NCI-H1048 (cell line): ENCODE measurements around the gene SPATA6L.
"Not testable (repeated sequence)": the region's sequence is repeated elsewhere in the genome, so short reads cannot be mapped to it uniquely, and the experiment has no call there.

ENCODE experiments used
- DNase-seq: peaks from one replicate; lab custom pipeline; 2025; lab: John Stamatoyannopoulos, UW

The SPATA6L gene

DNA sequence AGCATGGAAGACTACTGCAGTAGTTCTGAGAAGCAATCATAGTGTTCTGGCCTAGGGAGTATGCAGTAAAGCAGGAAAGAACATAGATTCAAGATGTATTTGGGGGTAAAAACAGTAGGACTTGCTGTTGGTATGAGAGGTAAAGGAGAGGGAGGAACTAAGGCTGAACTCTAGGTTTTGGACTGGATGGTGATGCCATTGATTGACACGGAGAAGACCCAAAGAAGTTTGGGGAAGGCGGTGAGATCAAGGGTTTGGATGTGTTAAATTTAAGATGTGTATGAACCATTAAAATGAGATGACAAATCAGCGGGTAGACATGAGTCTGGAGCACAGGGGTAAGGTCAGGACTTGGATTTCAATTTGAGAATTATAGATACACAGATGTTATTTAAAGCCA lies 11.1 kb upstream of the SPATA6L start:
- DNase-seq, result no peak

DNA sequence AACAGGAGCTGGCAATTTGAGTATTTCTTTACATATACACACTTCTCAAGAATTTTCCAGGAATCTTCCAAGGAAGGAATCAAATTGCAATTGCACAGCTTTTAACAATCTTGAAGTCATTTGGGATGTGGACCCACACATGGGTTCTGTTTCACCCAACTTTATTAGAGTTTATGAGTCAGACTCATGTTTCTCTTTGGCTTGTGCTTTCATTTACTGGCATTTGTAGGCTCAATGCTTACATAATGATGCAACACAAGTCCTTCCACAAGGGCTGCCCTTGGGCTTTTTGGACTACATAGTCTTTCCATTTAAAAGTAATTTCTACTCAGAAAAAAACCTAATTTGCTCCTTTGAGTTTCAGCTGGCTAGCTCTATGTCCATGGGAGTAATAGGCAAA lies 8.5 kb upstream of the SPATA6L start:
- DNase-seq, result no peak

- DNase-seq, result no peak
Measured at GRCh38 chr9:4671737-4672136, 5.5 kb upstream of the SPATA6L start.

- no peak for DNase-seq
Measured at GRCh38 chr9:4670591-4670990, 4.3 kb upstream of the SPATA6L start.

DNA sequence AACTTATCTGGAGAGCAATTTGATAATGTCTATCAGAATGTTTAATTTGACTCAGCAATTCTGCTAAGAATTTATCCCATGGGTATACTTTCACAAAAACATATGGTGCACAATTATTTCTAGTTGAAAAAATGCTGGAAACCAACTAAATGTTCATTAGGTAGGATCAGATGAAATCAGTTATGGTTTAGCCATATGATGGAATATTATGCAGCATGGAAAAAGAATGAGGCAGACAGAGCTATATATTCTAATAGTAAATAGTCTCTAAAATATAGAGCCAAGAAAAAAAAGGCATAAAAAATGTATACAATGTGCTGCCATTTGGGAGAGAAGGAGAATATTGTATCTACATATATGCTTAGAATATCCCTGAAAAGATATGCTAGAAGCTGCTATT lies 3.6 kb upstream of the SPATA6L start:
- DNase-seq, result no peak

DNA sequence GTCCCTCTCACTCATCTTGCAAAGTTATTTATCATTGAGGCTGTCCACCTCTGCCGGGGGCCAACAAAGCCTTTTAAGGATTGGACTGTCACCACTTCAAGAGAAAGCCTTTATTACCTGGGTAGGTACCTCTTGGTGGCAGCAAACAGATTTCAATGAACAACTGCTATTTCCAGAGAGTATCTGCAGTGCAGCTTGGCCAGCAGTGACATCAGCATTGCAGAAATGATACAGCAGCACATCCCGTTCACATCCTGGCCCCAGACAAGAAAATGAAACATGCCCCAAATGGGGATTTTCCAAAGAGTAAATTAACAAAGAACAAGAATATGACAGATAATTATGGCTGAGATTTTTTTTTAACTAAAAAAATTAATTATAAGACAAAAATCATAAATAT lies 2.3 kb upstream of the SPATA6L start:
- DNase-seq, result no peak

GRCh38 chr9:4667681-4668080 lies 1.4 kb upstream of the SPATA6L start:
- DNase-seq, result no peak

DNA sequence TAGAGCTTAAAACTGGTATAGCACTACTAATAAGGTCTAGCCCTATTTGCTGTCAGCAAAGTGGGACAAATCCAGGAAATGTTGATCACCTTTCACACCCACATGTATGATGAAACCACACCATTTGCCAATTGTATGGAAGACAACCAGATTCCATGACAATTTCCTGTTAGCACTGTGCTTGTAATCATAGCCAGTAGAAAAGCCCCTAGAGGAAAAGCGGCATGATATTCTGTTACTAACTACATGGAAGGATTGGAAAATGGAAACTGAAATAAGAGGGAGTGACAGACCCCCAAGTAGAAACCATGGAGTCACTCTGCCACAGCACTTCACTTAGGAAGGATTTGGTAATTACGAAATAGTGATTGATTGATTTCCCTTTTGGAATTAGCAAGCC lies 923 bp downstream of the SPATA6L start:
- DNase-seq, result no peak

- no peak for DNase-seq
Measured at GRCh38 chr9:4663956-4664355, 2.3 kb downstream of the SPATA6L start.

- no peak for DNase-seq
Measured at GRCh38 chr9:4662989-4663792, 3.1 kb downstream of the SPATA6L start.

GRCh38 chr9:4662108-4662988 lies 3.9 kb downstream of the SPATA6L start, which contains the start of gene PLPP6:
Gene PLPP6, plus strand, starts transcription at chr9:4662294. Its CDS starts 82 bp downstream, at chr9:4662376.
- DNase-seq, result peak; percentile 64

DNA sequence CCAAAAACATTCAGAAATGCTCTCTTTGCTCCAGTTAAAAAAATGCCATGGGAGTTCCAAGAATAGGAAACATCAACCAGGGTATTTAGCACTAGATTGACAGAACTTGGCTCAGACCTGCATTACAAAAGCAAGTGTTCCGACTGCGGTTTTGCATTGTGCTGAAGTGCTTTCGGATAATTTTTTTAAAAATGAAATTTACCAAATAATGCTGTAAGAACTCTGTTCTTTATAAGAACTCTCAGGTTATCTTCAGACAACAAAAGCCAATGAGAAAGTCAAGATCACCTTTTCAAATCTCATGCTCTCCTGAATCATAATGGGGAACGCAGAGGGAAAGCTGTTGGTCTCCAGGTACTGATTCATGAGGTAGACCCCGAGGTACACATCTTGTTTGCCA lies 4.7 kb downstream of the SPATA6L start:
- no peak for DNase-seq

DNA sequence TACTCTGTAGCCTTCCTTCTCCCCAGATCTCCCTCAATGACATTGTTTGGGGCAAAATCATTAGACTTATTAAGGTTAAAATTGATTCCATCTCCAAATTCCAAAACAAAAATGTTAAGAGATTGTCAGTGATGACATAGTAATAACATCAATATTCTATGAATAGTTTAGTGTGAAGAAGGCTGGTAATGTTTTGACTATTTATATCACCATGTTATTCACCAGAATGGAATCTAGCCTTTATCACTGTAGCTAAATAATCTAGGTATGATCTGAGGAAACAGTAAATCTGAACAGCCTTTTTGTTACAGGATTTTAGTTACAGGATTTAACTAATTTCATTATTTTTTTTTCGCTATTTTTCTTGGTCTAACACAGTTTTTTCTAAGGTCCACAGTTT lies 5.1 kb downstream of the SPATA6L start:
- no peak for DNase-seq

GRCh38 chr9:4660665-4661064 lies 5.6 kb downstream of the SPATA6L start:
- DNase-seq, result not testable (repeated sequence)

GRCh38 chr9:4657426-4658159 lies 8.7 kb downstream of the SPATA6L start:
- no peak for DNase-seq

GRCh38 chr9:4656621-4657020 lies 9.7 kb downstream of the SPATA6L start:
- no peak for DNase-seq

DNA sequence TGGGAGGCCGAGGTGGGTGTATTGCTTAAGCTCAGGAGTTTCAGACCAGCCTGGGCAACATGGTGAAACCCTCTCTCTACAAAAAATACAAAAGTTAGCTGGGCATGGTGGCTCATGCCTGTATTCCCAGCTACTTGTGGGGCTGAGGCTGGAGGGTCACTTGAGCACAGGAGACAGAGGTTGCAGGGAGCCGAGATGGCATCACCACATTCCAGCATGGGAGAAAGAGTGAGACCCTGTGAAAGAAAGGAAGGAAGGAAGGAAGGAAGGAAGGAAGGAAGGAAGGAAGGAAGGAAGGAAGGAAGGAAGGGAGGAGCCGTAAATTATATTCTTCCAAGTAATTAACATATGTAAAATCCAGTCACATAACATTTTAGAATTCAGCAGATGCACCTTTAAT lies 10.1 kb downstream of the SPATA6L start:
- DNase-seq, result not testable (repeated sequence)

DNA sequence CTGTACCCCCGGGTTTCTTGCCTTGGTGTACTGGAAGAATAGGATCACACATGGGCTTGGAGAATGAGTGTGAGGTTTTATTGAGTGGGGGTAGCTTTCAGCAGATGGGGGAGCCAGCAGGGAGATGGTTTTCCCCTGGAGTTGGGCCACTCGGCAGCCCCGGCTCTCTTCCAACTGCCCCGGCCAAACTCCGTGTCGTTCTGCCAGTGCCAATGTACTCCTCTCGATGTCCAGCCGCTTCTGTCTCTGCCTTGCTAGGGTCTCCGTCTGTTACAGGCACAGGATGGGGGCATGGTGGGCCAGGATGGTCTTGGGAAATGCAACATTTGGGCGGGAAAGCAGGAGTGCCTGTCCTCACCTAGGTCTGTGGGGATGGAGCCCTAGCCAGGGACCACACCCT lies 11.7 kb downstream of the SPATA6L start:
- no peak for DNase-seq

DNA sequence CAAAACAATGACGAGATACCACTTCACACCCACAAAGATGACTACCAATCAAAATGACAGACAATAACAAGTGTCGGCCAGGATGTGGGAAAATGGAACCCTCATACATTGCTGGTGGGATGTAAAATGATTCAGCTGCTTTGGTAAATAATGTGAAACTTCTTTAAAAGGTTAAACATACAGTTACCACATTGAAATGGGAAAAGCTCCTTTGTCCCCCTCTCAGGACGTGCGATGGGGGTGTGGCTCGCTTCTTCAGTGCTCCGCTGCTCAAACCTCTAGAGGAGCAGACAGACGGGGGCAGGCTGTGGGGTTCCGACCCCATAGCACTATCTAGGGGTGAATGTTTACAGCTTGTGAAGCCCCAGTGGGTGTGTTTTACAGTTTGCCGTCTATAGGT lies 12.2 kb downstream of the SPATA6L start:
- no peak for DNase-seq

- no peak for DNase-seq
Measured at GRCh38 chr9:4642351-4642750, 23.9 kb downstream of the SPATA6L start.

GRCh38 chr9:4640027-4640426 lies 26.3 kb downstream of the SPATA6L start:
- DNase-seq, result no peak

GRCh38 chr9:4639420-4639819 lies 26.9 kb downstream of the SPATA6L start:
- no peak for DNase-seq
